Measurements from ENCODE around the gene APBA2.
A peak's percentile ranks its signal among the peaks of the same experiment; 100 is the strongest.

The APBA2 gene

GRCh38 chr15:28962851-28963710 lies 77.3 kb downstream of the APBA2 start:
- TF ChIP-seq CTCF (IDR thresholded peaks at IDR 0.05; ENCODE audit: low read depth, low read length): no peak
- no peak for TF ChIP-seq EZH2phosphoT487 (IDR thresholded peaks at IDR 0.05; ENCODE audit: low read depth)
- no peaks in the 10 kb centered on the region for H3K79me2 ChIP-seq (ENCODE audit: low read length)
- H3K4me1 ChIP-seq (ENCODE audit: low read length): peaks cover 42% of the 10 kb centered on the region
- H3K9ac ChIP-seq (ENCODE audit: low read length): peak overlapping the region; percentile 64
- H3K27me3 ChIP-seq (ENCODE audit: low read depth, low read length): no peaks in the 10 kb centered on the region
- no peaks in the 10 kb centered on the region for H3K9me3 ChIP-seq (ENCODE audit: insufficient read depth, low read length)
- peak overlapping the region; percentile 48 for H3K4me3 ChIP-seq (ENCODE audit: low read length)
- no peaks in the 10 kb centered on the region for H3K36me3 ChIP-seq (replicated peaks; ENCODE audit: low read depth, low read length)
- peak overlapping the region; percentile 72 for H3K4me2 ChIP-seq (ENCODE audit: low read length)
- H4K20me1 ChIP-seq (ENCODE audit: insufficient read depth, low read length): no peaks in the 10 kb centered on the region
- H2AFZ ChIP-seq (ENCODE audit: low read depth, low read length): peak overlapping the region; percentile 88
- H3K27ac ChIP-seq (ENCODE audit: low read length): peak overlapping the region; percentile 95

- H3K4me1 ChIP-seq (ENCODE audit: low read length): peaks cover 40% of the 10 kb centered on the region
- H3K9ac ChIP-seq (ENCODE audit: low read length): peak overlapping the region; percentile 64
- H3K4me2 ChIP-seq (ENCODE audit: low read length): peak overlapping the region; percentile 72
- no peaks in the 10 kb centered on the region for H3K79me2 ChIP-seq (ENCODE audit: low read length)
- no peaks in the 10 kb centered on the region for H3K27me3 ChIP-seq (ENCODE audit: low read depth, low read length)
- peak overlapping the region; percentile 95 for H3K27ac ChIP-seq (ENCODE audit: low read length)
- H3K36me3 ChIP-seq (replicated peaks; ENCODE audit: low read depth, low read length): no peaks in the 10 kb centered on the region
- no peaks in the 10 kb centered on the region for H4K20me1 ChIP-seq (ENCODE audit: insufficient read depth, low read length)
- peak overlapping the region; percentile 88 for H2AFZ ChIP-seq (ENCODE audit: low read depth, low read length)
- peak overlapping the region; percentile 48 for H3K4me3 ChIP-seq (ENCODE audit: low read length)
- TF ChIP-seq CTCF (IDR thresholded peaks at IDR 0.05; ENCODE audit: low read depth, low read length): no peak
- no peak for TF ChIP-seq EZH2phosphoT487 (IDR thresholded peaks at IDR 0.05; ENCODE audit: low read depth)
- no peaks in the 10 kb centered on the region for H3K9me3 ChIP-seq (ENCODE audit: insufficient read depth, low read length)
Measured at GRCh38 chr15:28963711-28964081, 77.9 kb downstream of the APBA2 start.

- TF ChIP-seq CTCF (IDR thresholded peaks at IDR 0.05; ENCODE audit: low read depth, low read length): no peak
- no peak for TF ChIP-seq EZH2phosphoT487 (IDR thresholded peaks at IDR 0.05; ENCODE audit: low read depth)
- Histone ChIP-seq H3K79me2 (ENCODE audit: low read length) (no peaks in the 10 kb centered on the region), H3K36me3 (replicated peaks; ENCODE audit: low read depth, low read length) (no peaks in the 10 kb centered on the region), H3K27ac (ENCODE audit: low read length) (peak overlapping the region; percentile 95), H3K9me3 (ENCODE audit: insufficient read depth, low read length) (no peaks in the 10 kb centered on the region), H3K4me1 (ENCODE audit: low read length) (peaks cover 40% of the 10 kb centered on the region), H4K20me1 (ENCODE audit: insufficient read depth, low read length) (no peaks in the 10 kb centered on the region), H2AFZ (ENCODE audit: low read depth, low read length) (peak overlapping the region; percentile 21; the same call in 1 of the 2 replicates), H3K9ac (ENCODE audit: low read length) (peak overlapping the region; percentile 19; the same call in 1 of the 2 replicates), H3K4me2 (ENCODE audit: low read length) (peak overlapping the region; percentile 72), H3K4me3 (ENCODE audit: low read length) (peak overlapping the region; percentile 48; the same call in 1 of the 2 replicates), H3K27me3 (ENCODE audit: low read depth, low read length) (no peaks in the 10 kb centered on the region)
Measured at GRCh38 chr15:28964098-28964497, 78.3 kb downstream of the APBA2 start.

GRCh38 chr15:28967066-28967465 lies 81.3 kb downstream of the APBA2 start:
- Histone ChIP-seq H3K79me2 (ENCODE audit: low read length) (no peaks in the 10 kb centered on the region), H3K4me3 (ENCODE audit: low read length) (no peak overlapping the region), H3K9ac (ENCODE audit: low read length) (no peak overlapping the region), H2AFZ (ENCODE audit: low read depth, low read length) (no peak overlapping the region), H3K4me2 (ENCODE audit: low read length) (no peak overlapping the region), H3K9me3 (ENCODE audit: insufficient read depth, low read length) (no peaks in the 10 kb centered on the region), H3K27me3 (ENCODE audit: low read depth, low read length) (no peaks in the 10 kb centered on the region), H4K20me1 (ENCODE audit: insufficient read depth, low read length) (no peaks in the 10 kb centered on the region), H3K4me1 (ENCODE audit: low read length) (peaks cover 41% of the 10 kb centered on the region), H3K27ac (ENCODE audit: low read length) (no peak overlapping the region), H3K36me3 (replicated peaks; ENCODE audit: low read depth, low read length) (no peaks in the 10 kb centered on the region)
- TF ChIP-seq EZH2phosphoT487 (IDR thresholded peaks at IDR 0.05; ENCODE audit: low read depth) (no peak), CTCF (IDR thresholded peaks at IDR 0.05; ENCODE audit: low read depth, low read length) (no peak)
